Measurements from ENCODE around the gene NPAS3. TPM values are rescaled to one million over a fixed set of nuclear protein-coding genes. Genes with fewer than 3 reads are reported as not detected.

Gene NPAS3
- total RNA-seq, 2 experiments from 2014 or later, result not detected

DNA sequence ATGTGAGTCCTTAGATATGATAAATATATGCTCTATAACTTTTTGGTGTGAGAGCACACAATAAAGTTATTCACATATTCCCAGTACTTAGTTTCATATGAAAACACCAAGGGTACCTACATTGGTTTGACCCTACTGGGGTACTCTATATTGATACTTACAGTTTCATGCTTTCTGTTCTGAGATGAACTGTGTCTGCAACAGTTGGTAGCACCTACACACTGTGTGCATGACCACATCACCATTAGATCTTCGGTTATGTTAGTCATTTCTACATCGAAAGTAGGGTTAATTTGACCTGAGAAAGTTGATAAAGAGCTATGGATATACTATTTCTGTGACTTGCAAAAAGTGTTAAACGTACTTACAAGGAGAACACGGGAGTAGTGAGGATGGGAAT, 337.2 kb downstream of the NPAS3 start:
- H3K36me3 Mint-ChIP-seq (ENCODE audit: low read depth), result no peaks in the 10 kb centered on the region
- no peak for DNase-seq
- TF ChIP-seq, protein P1, sequence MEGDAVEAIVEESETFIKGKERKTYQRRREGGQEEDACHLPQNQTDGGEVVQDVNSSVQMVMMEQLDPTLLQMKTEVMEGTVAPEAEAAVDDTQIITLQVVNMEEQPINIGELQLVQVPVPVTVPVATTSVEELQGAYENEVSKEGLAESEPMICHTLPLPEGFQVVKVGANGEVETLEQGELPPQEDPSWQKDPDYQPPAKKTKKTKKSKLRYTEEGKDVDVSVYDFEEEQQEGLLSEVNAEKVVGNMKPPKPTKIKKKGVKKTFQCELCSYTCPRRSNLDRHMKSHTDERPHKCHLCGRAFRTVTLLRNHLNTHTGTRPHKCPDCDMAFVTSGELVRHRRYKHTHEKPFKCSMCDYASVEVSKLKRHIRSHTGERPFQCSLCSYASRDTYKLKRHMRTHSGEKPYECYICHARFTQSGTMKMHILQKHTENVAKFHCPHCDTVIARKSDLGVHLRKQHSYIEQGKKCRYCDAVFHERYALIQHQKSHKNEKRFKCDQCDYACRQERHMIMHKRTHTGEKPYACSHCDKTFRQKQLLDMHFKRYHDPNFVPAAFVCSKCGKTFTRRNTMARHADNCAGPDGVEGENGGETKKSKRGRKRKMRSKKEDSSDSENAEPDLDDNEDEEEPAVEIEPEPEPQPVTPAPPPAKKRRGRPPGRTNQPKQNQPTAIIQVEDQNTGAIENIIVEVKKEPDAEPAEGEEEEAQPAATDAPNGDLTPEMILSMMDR (IDR thresholded peaks at IDR 0.05), result no peak
- no peak overlapping the region for H3K4me3 Mint-ChIP-seq
- no peaks in the 10 kb centered on the region for H3K4me1 Mint-ChIP-seq (ENCODE audit: low read depth)
- POLR2A ChIA-PET, result no interaction called here
- peaks cover 4% of the 10 kb centered on the region for H3K9me3 Mint-ChIP-seq
- no peak overlapping the region for H3K27ac Mint-ChIP-seq
- intact Hi-C loops (cut with micrococcal nuclease), result no loop called here
- CTCF ChIA-PET, result no interaction called here
- H3K27me3 Mint-ChIP-seq, result no peaks in the 10 kb centered on the region
- ATAC-seq, result no peak

DNA sequence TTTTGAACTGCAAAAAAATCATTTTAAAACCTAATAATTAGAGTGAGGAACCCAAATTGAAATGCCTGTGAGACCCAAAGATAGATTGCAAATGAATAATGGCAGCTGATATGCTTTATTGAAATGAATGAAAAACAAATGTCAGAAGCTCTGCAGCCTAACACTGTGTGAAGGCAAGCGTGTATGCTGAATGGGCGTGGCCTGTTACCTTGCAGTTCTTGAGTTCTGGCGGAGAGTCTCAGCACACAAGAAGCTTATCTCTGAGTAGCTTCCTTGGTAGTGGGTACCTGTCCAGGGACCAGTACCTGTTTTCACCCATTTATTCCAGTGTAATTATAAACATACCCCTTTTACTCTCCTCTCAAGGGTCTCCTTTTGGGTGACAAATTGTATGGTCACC, 341.2 kb downstream of the NPAS3 start:
- ATAC-seq (no peak), DNase-seq (no peak)
- POLR2A ChIA-PET, result no interaction called here
- no peaks in the 10 kb centered on the region for H3K27me3 Mint-ChIP-seq
- no peak overlapping the region for H3K27ac Mint-ChIP-seq
- H3K9me3 Mint-ChIP-seq, result no peaks in the 10 kb centered on the region
- CTCF ChIA-PET, result no interaction called here
- TF ChIP-seq, protein P1 (IDR thresholded peaks at IDR 0.05), result no peak
- H3K4me3 Mint-ChIP-seq, result no peak overlapping the region
- H3K36me3 Mint-ChIP-seq (ENCODE audit: low read depth), result no peaks in the 10 kb centered on the region
- intact Hi-C loops (cut with micrococcal nuclease), result no loop called here
- no peaks in the 10 kb centered on the region for H3K4me1 Mint-ChIP-seq (ENCODE audit: low read depth)

DNA sequence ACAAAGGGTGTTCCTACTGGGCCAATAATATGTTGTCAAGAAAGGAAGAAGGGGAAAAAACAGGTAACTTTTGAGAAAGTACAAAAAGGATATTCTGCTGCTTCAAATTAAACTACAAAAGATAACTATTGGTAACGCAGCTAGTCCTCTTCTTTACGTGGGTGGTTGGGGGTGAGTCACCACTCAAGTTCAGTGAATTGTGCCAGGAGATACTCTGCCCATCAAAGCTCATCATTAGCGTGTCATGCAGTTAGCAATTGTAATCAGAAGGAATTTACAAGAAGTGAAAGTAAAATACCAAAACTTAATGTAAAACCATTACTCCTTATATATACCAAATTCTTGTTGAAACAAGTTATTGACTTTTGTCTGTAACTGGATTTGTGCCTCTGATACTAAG, 342.0 kb downstream of the NPAS3 start:
- H3K27me3 Mint-ChIP-seq, result no peaks in the 10 kb centered on the region
- intact Hi-C loops (cut with micrococcal nuclease), result no loop called here
- ChIA-PET CTCF (no interaction called here), POLR2A (no interaction called here)
- H3K4me3 Mint-ChIP-seq, result no peak overlapping the region
- no peak overlapping the region for H3K27ac Mint-ChIP-seq
- H3K9me3 Mint-ChIP-seq, result no peaks in the 10 kb centered on the region
- TF ChIP-seq, protein P1 (IDR thresholded peaks at IDR 0.05), result no peak
- no peaks in the 10 kb centered on the region for H3K4me1 Mint-ChIP-seq (ENCODE audit: low read depth)
- DNase-seq, result peak; percentile 2
- no peak for ATAC-seq
- no peaks in the 10 kb centered on the region for H3K36me3 Mint-ChIP-seq (ENCODE audit: low read depth)

DNA sequence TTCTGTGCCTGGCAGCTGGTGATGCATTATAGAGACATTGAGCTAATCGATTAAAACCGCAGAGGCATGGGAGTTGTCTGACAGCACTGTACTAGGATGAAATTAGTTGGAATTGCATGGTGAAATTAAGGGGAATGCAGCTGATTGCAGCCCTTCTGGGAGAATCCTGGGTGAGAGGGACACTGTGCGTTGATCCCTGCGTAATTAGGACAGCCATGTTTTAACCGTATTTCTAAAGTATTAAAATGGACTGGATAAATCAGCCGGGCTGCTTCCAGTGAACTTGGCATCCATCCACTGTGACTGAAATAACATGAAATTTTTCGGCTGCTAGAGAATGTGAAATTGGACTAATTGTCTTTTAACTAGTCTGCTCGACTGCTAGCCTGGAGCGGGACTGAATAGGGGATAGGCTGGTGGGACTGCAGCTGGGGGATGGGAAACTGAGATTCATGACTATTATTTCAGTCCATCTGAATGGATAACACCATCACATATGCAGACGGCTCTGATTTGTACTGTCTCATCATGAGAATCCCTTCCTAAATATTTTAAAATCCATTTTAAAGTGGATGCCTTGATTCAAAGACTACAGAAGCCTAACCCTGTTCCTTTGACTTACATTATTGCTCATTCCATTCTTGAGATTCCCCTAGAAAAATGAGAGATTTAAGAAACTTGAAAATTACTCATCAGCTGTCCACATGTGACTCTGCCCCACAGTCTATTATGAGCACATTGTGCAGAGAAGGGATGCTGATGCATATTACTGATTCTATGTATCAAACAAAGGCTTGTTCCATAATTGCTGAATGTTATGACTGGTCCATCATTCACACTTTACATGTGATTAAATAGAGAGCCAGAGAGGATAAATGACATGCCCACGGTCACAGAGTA, 343.9 kb downstream of the NPAS3 start:
- CTCF ChIA-PET, result no interaction called here
- Mint-ChIP-seq H3K27ac (no peak overlapping the region), H3K27me3 (no peaks in the 10 kb centered on the region), H3K4me3 (no peak overlapping the region), H3K36me3 (ENCODE audit: low read depth) (no peaks in the 10 kb centered on the region), H3K9me3 (no peaks in the 10 kb centered on the region), H3K4me1 (ENCODE audit: low read depth) (no peaks in the 10 kb centered on the region)
- no peak for ATAC-seq
- no peak for DNase-seq
- POLR2A ChIA-PET, result no interaction called here
- intact Hi-C loops (cut with micrococcal nuclease), result no loop called here
- TF ChIP-seq, protein P1 (IDR thresholded peaks at IDR 0.05), result no peak

DNA sequence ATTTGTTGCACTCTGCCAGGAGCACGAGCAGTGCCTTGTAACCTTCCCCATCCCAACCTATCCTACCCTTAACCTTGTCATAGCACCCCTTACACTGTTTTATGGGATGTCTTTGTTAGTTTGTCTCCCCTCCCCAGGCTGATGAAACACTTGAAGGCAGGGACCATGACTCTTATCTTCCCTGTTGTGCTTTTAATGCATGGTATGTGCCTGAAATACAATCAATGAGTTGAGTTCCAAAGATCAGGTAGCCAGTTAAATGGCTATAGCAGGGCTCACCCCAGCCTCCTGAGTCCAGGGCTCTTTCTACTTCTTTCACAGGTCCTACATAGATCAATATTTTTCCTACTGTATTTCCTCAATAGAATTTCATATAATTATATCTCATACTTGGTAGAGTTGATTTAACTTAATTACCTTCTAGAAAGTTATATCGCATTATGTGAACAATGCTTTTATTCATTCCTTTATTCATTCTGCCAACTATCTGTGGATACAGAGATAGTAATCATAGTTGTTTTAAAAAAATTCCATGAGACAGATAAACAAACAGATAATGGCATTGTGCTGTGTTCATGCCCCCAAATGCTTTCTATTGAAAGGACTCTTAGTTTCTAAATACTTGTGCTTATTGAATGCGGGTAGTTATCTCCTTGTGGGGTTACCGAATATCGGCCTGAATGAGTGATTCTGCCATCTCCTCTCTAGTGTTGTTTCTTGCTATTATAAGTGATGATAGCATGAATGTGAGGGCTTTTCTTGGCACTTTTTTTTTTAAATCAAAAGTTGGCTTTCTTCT, 347.4 kb downstream of the NPAS3 start:
- Mint-ChIP-seq H3K27me3 (no peaks in the 10 kb centered on the region), H3K9me3 (no peaks in the 10 kb centered on the region), H3K27ac (no peak overlapping the region), H3K4me1 (ENCODE audit: low read depth) (no peaks in the 10 kb centered on the region), H3K36me3 (ENCODE audit: low read depth) (no peaks in the 10 kb centered on the region), H3K4me3 (no peak overlapping the region)
- TF ChIP-seq, protein P1 (IDR thresholded peaks at IDR 0.05), result no peak
- DNase-seq, result no peak
- ATAC-seq, result no peak
- ChIA-PET CTCF (no interaction called here), POLR2A (no interaction called here)
- intact Hi-C loops (cut with micrococcal nuclease), result no loop called here

All from activated CD8-positive, alpha-beta T cell treated with anti-CD3 and anti-CD28 coated beads for 36 hours (primary cell).